Psoas muscle (tissue), 8 donors: ENCODE data around the gene NYAP2. TPM values are rescaled to one million over a fixed set of nuclear protein-coding genes. Genes with fewer than 3 reads are reported as not detected.

Source experiments
- ATAC-seq, 4 donors: fragments of 200-7000 bp; cut with Tn5 transposase; one replicate each; pipeline ENCODE4 v1.9.1; 2020; ENCODE audit warnings: moderate library complexity in 3 of 4, mild to moderate bottlenecking in 2 of 4
- DNase-seq, 2 donors: peaks; one replicate each; pipeline ENCODE4 v3.0.0-alpha.2; 2020
- H3K27ac ChIP-seq: fragments of 200-600 bp; one replicate; pipeline ENCODE4 v1.8.0; 2022
- H3K27me3 ChIP-seq, 3 donors: fragments of 200-600 bp in 1 of 3; one replicate each; pipeline versions ENCODE4 v1.6.1 to v1.8.0; 2013 to 2022; ENCODE audit warnings: low read length in 2 of 3, mild to moderate bottlenecking in 2 of 3, moderate library complexity in 1 of 3; ENCODE audit not compliant: insufficient read depth in 3 of 3
- H3K36me3 ChIP-seq, 2 donors: fragments of 200-600 bp in 1 of 2; one replicate each; pipeline versions ENCODE4 v1.6.1 to v1.8.0; 2013 to 2022; ENCODE audit warnings: low read depth in 1 of 2, mild to moderate bottlenecking in 1 of 2, moderate library complexity in 1 of 2; ENCODE audit not compliant: insufficient read depth in 1 of 2
- H3K4me1 ChIP-seq: fragments of 200-600 bp; one replicate; pipeline ENCODE4 v1.8.0; 2022
- H3K4me3 ChIP-seq: fragments of 200-600 bp; one replicate; pipeline ENCODE4 v1.8.0; 2022; ENCODE audit warnings: mild to moderate bottlenecking
- H3K9me3 ChIP-seq: fragments of 200-600 bp; one replicate; pipeline ENCODE4 v1.8.0; 2022
- WGBS, 3 donors: extraction: QIAGEN DNeasy Blood & Tissue Kit; methylation state at CpG; one replicate each; pipeline versions ENCODE4 v1.1.6 to v1.1.7; 2013; 5-methylcytosine and 5-hydroxymethylcytosine counted together
- intact Hi-C, 2 donors: fragments of 100-400 bp; cut with DNase I; formaldehyde crosslinking; loops; one replicate each; pipeline versions ENCODE4 v1.11.0 to v1.14.2; 2022
- polyA plus RNA-seq, 3 donors: library from polyadenylated mRNA; stranded (reverse); fragments of 200-250 nt; gene quantifications; one replicate each; pipeline ENCODE4 v1.2.3, GENCODE V29; 2013
- total RNA-seq, 4 donors: library from RNA; stranded (reverse); fragmentation: NEBNext Ultra II Directional in 2 of 4; extraction: Animal tissue kit (Norgen Biotek cat#: 25700) in 2 of 4; gene quantifications; one replicate each; pipeline versions ENCODE4 v1.2.1 to v1.2.4, GENCODE V29; 2021 to 2023
- TF ChIP-seq, protein P1 (sequence below): fragments of 200-600 bp; IDR thresholded peaks from one replicate; pipeline ENCODE4 v1.8.0; 2022; ENCODE audit warnings: antibody characterized with exemption
- donor health status: healthy with polysubstance abuse.
- donor health status: DM: no; HTN: no; CAD: no; lungs with moderate emphysema.
- donor health status: Bipolar disorder and iron deficiency.
- donor health status: healthy.
- donor health status: DM: yes; HTN: yes; CAD: no.
- donor health status: DM: no; HTN: no; CAD: no.
- donor health status: DM: no; HTN: no; CAD: no.
- donor health status: DM: yes; HTN: yes; CAD: no.

The NYAP2 gene
- total and polyA plus RNA-seq, 7 donors, result 0.03 to 5.0 (median 0.90) TPM

DNA sequence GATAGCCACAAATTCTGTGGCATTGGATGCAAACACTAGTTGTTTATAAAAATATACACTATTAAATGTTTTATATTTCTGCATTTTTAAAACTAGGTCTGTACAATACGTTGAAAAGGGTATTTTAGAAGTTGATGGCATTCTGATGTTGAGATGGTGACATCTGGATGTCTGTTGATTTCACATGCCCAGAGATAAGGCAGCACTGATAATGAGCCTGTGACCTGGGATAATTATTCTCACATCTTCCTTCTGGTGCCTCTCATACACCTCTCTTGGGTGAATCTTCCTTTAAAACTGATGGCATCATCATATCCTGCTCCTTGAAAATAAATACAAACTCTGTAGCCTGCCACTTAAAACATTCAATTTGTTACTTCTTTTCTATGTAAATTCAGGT lies 208.6 kb downstream of the NYAP2 start:
- no peak overlapping the region for H3K4me3 ChIP-seq
- no peaks in the 10 kb centered on the region for H3K9me3 ChIP-seq
- H3K27ac ChIP-seq, result no peak overlapping the region
- 55 to 68% (median 64%) methylated on average over 1 of the region's 1 CpG for WGBS, 3 donors
- no peak for DNase-seq
- no peaks in the 10 kb centered on the region for H3K36me3 ChIP-seq
- TF ChIP-seq, protein P1, sequence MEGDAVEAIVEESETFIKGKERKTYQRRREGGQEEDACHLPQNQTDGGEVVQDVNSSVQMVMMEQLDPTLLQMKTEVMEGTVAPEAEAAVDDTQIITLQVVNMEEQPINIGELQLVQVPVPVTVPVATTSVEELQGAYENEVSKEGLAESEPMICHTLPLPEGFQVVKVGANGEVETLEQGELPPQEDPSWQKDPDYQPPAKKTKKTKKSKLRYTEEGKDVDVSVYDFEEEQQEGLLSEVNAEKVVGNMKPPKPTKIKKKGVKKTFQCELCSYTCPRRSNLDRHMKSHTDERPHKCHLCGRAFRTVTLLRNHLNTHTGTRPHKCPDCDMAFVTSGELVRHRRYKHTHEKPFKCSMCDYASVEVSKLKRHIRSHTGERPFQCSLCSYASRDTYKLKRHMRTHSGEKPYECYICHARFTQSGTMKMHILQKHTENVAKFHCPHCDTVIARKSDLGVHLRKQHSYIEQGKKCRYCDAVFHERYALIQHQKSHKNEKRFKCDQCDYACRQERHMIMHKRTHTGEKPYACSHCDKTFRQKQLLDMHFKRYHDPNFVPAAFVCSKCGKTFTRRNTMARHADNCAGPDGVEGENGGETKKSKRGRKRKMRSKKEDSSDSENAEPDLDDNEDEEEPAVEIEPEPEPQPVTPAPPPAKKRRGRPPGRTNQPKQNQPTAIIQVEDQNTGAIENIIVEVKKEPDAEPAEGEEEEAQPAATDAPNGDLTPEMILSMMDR, result no peak
- no peaks in the 10 kb centered on the region for H3K27me3 ChIP-seq
- intact Hi-C loops, result no loop called here
- no peaks in the 10 kb centered on the region for H3K4me1 ChIP-seq
- no peak for ATAC-seq

DNA sequence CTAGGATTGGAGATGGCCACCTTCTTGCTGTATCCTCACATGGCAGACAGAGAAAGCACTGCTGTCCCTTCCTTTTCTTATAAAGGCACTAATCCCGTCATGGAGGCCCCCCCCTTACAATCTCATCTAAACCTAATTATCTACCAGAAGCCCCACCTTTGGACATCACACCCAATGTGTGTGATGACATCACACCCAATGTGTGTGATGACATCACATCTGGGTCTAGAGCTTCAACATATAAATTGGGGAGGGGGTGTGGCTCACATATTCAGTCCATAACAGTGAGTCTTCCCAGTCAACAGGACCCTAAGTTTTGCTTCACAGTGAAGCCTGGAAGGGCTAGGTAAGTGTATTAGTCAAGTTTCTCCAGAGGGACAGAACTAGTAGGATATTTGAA lies 213.1 kb downstream of the NYAP2 start:
- Histone ChIP-seq H3K36me3 (no peaks in the 10 kb centered on the region), H3K9me3 (no peaks in the 10 kb centered on the region), H3K4me1 (no peaks in the 10 kb centered on the region), H3K27ac (no peak overlapping the region), H3K27me3 (no peaks in the 10 kb centered on the region), H3K4me3 (no peak overlapping the region)
- no peak for ATAC-seq
- intact Hi-C loops, result no loop called here
- DNase-seq, result no peak
- WGBS, 3 donors, result 87 to 90% (median 89%) methylated on average over 1 of the region's 1 CpG
- TF ChIP-seq, protein P1, result no peak

DNA sequence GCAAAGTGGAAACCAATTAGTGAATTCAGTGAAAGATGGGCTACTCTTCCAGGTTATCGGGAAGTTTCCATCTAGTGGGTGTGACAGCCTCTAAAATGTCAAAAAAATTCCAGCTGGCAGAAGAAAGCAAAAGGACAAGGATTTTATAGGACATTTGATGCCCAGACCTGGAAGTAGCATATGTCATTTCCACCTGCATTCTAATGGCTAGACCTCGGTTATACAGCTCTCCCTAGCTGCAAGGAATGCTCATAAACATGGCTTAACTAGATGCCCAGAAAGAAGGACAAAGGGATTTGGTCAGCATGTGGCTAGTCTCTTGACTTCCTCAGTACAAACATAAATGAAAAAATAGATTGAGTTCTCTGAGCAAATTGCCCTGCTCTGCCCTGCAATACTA lies 215.4 kb downstream of the NYAP2 start:
- no peaks in the 10 kb centered on the region for H3K9me3 ChIP-seq
- H3K27ac ChIP-seq, result no peak overlapping the region
- TF ChIP-seq, protein P1, result no peak
- no peak for DNase-seq
- intact Hi-C loops, result no loop called here
- no peak overlapping the region for H3K4me3 ChIP-seq
- WGBS, 3 donors, result 48 to 56% (median 52%) methylated on average over 2 of the region's 2 CpGs
- H3K36me3 ChIP-seq, result no peaks in the 10 kb centered on the region
- no peaks in the 10 kb centered on the region for H3K4me1 ChIP-seq
- ATAC-seq, result no peak
- H3K27me3 ChIP-seq, result no peaks in the 10 kb centered on the region

DNA sequence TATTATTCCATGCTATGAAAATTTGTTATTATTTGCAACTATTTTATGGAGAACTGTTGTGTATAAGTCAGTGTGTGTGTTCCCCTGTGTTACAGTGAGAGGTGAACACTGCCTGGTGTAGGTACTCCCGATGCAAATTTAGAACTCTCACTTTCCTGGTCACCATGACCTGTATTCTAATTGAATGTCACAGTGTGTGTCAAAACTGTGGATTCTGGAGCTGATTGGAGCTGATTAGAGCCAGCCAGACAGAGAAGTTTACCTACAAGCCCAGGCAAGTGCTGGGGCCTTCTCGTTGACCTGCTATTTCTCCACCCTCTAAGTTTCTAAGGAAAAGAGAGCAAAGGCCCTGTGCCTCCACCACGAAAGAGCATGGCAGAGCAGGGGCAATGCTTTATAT lies 216.0 kb downstream of the NYAP2 start:
- Histone ChIP-seq H3K27me3 (no peaks in the 10 kb centered on the region), H3K4me1 (no peaks in the 10 kb centered on the region), H3K4me3 (no peak overlapping the region), H3K9me3 (no peaks in the 10 kb centered on the region), H3K27ac (no peak overlapping the region), H3K36me3 (no peaks in the 10 kb centered on the region)
- TF ChIP-seq, protein P1, result no peak
- ATAC-seq (no peak), DNase-seq (no peak)
- intact Hi-C loops, result no loop called here
- 70 to 81% (median 79%) methylated on average over 3 of the region's 3 CpGs for WGBS, 3 donors

DNA sequence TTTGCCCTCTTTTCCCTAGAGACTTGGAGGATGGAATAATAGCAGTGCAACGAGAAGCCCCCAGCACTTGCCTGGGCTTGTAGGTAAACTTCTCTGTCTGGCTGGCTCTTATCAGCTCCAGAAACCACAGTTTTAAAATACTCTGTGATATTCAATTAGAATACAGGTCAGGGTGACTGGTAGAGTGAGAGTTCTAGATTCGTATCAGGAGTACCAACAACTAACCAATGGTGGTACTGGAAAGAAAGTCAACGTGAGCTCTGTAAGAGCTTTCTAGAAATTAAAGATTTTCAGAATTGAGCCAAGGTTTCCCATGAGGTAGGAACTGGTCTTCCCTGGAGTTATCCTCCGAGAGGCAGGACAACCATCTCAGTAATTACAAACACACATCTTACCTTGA lies 216.9 kb downstream of the NYAP2 start:
- H3K9me3 ChIP-seq, result no peaks in the 10 kb centered on the region
- no peak for ATAC-seq
- TF ChIP-seq, protein P1, result no peak
- no peaks in the 10 kb centered on the region for H3K27me3 ChIP-seq
- no peaks in the 10 kb centered on the region for H3K4me1 ChIP-seq
- H3K4me3 ChIP-seq, result no peak overlapping the region
- WGBS, 3 donors, result 87 to 91% (median 89%) methylated on average over 4 of the region's 4 CpGs
- H3K27ac ChIP-seq, result no peak overlapping the region
- DNase-seq, result no peak
- H3K36me3 ChIP-seq, result no peaks in the 10 kb centered on the region
- intact Hi-C loops, result no loop called here
